Measurements from ENCODE around the gene USP33. TPM values are rescaled to one million over a fixed set of nuclear protein-coding genes. Genes with fewer than 3 reads are reported as not detected.
"Not testable (repeated sequence)": the region's sequence is repeated elsewhere in the genome, so short reads cannot be mapped to it uniquely, and the experiment has no call there.

The USP33 gene
- total and polyA plus RNA-seq, 9 donors, result 24.0 to 63.2 (median 54.1) TPM

DNA sequence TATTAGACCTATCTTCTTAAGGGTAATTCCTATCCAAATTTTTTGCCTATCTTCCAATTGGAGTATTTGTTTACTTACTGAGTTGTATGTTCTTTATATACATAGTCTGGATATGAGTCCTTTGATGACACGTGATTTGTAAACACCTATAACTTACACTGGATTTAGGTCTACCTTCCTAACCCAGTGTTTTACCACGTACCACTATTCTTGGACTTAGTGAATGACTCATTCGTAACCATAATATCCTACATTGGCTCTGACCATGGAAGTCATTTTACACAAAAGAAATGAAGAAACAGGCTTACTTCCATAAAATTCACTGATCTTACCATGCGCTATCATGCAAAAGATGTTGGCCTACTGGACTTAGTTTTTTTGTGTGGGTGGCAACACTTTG, 53.3 kb downstream of the USP33 start:
- WGBS, 3 donors, result 95 to 97% (median 95%) methylated on average over 4 of the region's 4 CpGs

DNA sequence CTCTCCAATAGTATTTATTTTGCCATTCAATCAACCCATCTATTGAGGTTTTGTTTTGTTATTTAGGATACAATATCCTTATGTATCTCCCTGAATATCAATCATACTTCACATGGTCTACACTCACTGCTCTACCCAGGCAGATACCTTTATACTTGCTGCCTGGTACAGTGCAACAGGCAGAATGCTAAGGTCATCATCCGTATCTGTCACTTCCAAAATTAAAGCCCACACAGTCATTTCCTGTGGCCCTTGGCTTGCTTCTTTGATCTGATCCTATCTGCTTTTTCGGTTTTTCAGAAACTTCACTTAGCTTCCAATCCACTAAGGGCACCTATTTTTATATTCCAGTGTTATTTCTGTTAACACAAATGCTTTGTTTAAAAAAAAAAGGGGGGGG, 54.9 kb downstream of the USP33 start:
- 70 to 78% (median 75%) methylated on average over 2 of the region's 2 CpGs for WGBS, 3 donors
- H3K9me3 ChIP-seq, result no peaks in the 10 kb centered on the region
- TF ChIP-seq POLR2A (IDR thresholded peaks at IDR 0.05), result no peak
- TF ChIP-seq EP300 (IDR thresholded peaks at IDR 0.05), result no peak
- TF ChIP-seq, protein P1, sequence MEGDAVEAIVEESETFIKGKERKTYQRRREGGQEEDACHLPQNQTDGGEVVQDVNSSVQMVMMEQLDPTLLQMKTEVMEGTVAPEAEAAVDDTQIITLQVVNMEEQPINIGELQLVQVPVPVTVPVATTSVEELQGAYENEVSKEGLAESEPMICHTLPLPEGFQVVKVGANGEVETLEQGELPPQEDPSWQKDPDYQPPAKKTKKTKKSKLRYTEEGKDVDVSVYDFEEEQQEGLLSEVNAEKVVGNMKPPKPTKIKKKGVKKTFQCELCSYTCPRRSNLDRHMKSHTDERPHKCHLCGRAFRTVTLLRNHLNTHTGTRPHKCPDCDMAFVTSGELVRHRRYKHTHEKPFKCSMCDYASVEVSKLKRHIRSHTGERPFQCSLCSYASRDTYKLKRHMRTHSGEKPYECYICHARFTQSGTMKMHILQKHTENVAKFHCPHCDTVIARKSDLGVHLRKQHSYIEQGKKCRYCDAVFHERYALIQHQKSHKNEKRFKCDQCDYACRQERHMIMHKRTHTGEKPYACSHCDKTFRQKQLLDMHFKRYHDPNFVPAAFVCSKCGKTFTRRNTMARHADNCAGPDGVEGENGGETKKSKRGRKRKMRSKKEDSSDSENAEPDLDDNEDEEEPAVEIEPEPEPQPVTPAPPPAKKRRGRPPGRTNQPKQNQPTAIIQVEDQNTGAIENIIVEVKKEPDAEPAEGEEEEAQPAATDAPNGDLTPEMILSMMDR (IDR thresholded peaks at IDR 0.05), result no peak
- no peak for DNase-seq
- intact Hi-C loops (cut with DNase I), result no loop called here
- no peaks in the 10 kb centered on the region for H3K27me3 ChIP-seq
- no peaks in the 10 kb centered on the region for H3K4me1 ChIP-seq (ENCODE audit: insufficient read depth)
- no peak overlapping the region for H3K4me3 ChIP-seq
- H3K27ac ChIP-seq, result no peak overlapping the region
- H3K36me3 ChIP-seq, result no peaks in the 10 kb centered on the region

More for the DNA sequence above, 53.3 kb downstream of the USP33 start:
- Histone ChIP-seq H3K9me3 (no peaks in the 10 kb centered on the region), H3K36me3 (no peaks in the 10 kb centered on the region), H3K4me1 (ENCODE audit: insufficient read depth) (no peaks in the 10 kb centered on the region), H3K4me3 (no peak overlapping the region), H3K27me3 (no peaks in the 10 kb centered on the region), H3K27ac (no peak overlapping the region)
- intact Hi-C loops (cut with DNase I), result no loop called here
- no peak for TF ChIP-seq POLR2A (IDR thresholded peaks at IDR 0.05)
- TF ChIP-seq, protein P1 (IDR thresholded peaks at IDR 0.05), result no peak
- no peak for TF ChIP-seq EP300 (IDR thresholded peaks at IDR 0.05)
- DNase-seq, result no peak

DNA sequence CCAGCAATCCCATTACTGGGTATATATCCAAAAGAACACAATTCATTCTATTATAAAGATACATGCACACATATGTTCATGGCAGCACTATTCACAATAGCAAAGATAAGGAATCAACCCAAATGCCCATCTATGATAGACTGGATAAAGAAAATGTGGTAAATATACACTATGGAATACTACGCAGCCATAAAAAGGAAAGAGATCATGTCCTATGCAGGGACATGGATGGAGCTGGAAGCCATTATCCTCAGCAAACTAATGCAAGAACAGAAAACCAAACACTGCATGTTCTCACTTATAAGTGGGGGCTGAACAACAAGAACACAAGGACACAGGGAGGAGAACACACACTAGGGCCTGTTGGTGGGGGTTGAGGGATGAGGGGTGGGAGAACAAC, 60.0 kb downstream of the USP33 start:
- H3K27ac ChIP-seq; H3K9me3 ChIP-seq; DNase-seq; H3K36me3 ChIP-seq; H3K27me3 ChIP-seq; H3K4me1 ChIP-seq (ENCODE audit: insufficient read depth); intact Hi-C loops (cut with DNase I); H3K4me3 ChIP-seq: not testable (repeated sequence)
- WGBS, 3 donors, result 93 to 98% (median 97%) methylated on average over 1 of the region's 1 CpG

DNA sequence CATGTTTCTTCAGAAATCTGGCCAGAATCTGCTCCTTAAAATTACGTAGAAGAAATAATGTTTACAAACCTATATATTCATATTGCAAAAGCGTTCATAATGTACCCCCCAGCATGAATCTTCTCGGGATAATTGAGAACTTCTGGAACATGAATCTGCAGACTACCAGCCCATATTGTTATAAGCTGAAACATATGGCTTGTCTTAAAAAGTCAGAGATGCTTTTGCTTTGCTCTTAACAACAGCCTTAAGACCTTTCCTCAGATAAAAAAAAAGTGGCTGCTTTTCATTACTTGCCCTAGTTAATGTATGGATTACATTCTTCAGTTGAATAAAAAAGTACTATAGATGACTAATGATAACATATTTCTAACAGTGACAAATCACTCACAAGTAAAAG, 62.2 kb downstream of the USP33 start:
- TF ChIP-seq, protein P1 (IDR thresholded peaks at IDR 0.05), result no peak
- no peak for TF ChIP-seq POLR2A (IDR thresholded peaks at IDR 0.05)
- TF ChIP-seq EP300 (IDR thresholded peaks at IDR 0.05), result no peak
- H3K4me3 ChIP-seq, result no peak overlapping the region
- no peaks in the 10 kb centered on the region for H3K27me3 ChIP-seq
- no peaks in the 10 kb centered on the region for H3K36me3 ChIP-seq
- WGBS, 3 donors, result 92 to 95% (median 93%) methylated on average over 3 of the region's 3 CpGs
- H3K27ac ChIP-seq, result no peak overlapping the region
- no peaks in the 10 kb centered on the region for H3K4me1 ChIP-seq (ENCODE audit: insufficient read depth)
- no peaks in the 10 kb centered on the region for H3K9me3 ChIP-seq
- DNase-seq, result no peak
- intact Hi-C loops (cut with DNase I), result no loop called here

DNA sequence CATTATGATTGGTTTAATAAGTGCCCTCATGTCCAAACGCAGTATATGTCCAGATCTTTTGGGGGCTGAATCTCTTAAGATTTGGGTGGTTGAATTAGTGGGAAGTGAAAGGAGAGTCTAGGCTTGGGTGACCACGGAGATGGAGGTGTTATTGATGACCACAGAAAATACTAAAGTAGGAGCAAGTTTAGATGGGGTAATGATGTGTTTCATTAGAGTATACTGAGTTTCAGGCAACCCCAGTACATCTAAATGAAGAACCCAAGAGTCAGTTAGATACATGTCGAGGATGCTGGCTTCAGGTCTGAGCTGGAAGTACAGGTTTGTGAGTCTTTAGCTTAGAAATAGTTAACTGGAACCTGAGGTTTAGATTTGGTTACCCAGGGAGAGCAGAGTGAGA, 70.7 kb downstream of the USP33 start:
- TF ChIP-seq POLR2A (IDR thresholded peaks at IDR 0.05), result no peak
- TF ChIP-seq, protein P1 (IDR thresholded peaks at IDR 0.05), result no peak
- no peak for TF ChIP-seq EP300 (IDR thresholded peaks at IDR 0.05)
- H3K4me3 ChIP-seq, result no peak overlapping the region
- DNase-seq, result no peak
- H3K9me3 ChIP-seq, result no peaks in the 10 kb centered on the region
- WGBS, 3 donors, result 86 to 93% (median 92%) methylated on average over 3 of the region's 3 CpGs
- H3K4me1 ChIP-seq (ENCODE audit: insufficient read depth), result no peaks in the 10 kb centered on the region
- H3K36me3 ChIP-seq, result no peaks in the 10 kb centered on the region
- H3K27ac ChIP-seq, result no peak overlapping the region
- no peaks in the 10 kb centered on the region for H3K27me3 ChIP-seq
- intact Hi-C loops (cut with DNase I), result no loop called here

Data from ovary (tissue), 9 donors.